ENCODE data around the gene ZNF653. TPM values are rescaled to one million over a fixed set of nuclear protein-coding genes. Genes with fewer than 3 reads are reported as not detected.
"Not testable (repeated sequence)": the region's sequence is repeated elsewhere in the genome, so short reads cannot be mapped to it uniquely, and the experiment has no call there.

The ZNF653 gene
- total RNA-seq, 2 donors from 2014 or later, result 12.3 to 12.6 TPM

GRCh38 chr19:11461453-11461852 is 44.2 kb downstream of the ZNF653 start:
- TF ChIP-seq CTCF (conservative IDR thresholded peaks at IDR 0.05), result no peak
- Histone ChIP-seq H3K4me3 (ENCODE audit: low read length) (no peak overlapping the region), H3K9me3 (ENCODE audit: control insufficient read depth, low read length) (no peaks in the 10 kb centered on the region), H3K36me3 (ENCODE audit: control insufficient read depth, insufficient read depth, low read length) (no peaks in the 10 kb centered on the region), H3K4me1 (ENCODE audit: control insufficient read depth, insufficient read depth, low read length) (no peaks in the 10 kb centered on the region), H3K27me3 (ENCODE audit: control insufficient read depth, insufficient read depth, low read length, poor library complexity, severe bottlenecking) (no peaks in the 10 kb centered on the region), H3K9ac (ENCODE audit: extremely low read depth, low read length, poor library complexity, severe bottlenecking) (no peak overlapping the region), H3K27ac (ENCODE audit: low read depth, low read length) (no peak overlapping the region)
- Mint-ChIP-seq H3K9me3 (no peaks in the 10 kb centered on the region), H3K27ac (no peak overlapping the region), H3K4me3 (no peak overlapping the region), H3K27me3 (ENCODE audit: insufficient read depth) (no peaks in the 10 kb centered on the region), H3K4me1 (no peaks in the 10 kb centered on the region), H3K36me3 (ENCODE audit: low read depth) (no peaks in the 10 kb centered on the region)
- WGBS, 2 experiments (ENCODE audit: insufficient coverage in 1 of 2, insufficient read length in 1 of 2), result 83 to 97% methylated on average over 1 to 2 of the region's 2 CpGs
- DNase-seq, result no peak

- H3K4me3 Mint-ChIP-seq, result no peak overlapping the region
- peak; percentile 61 for DNase-seq
- 61 to 92% methylated on average over 2 to 4 of the region's 4 CpGs for WGBS, 2 experiments (ENCODE audit: insufficient coverage in 1 of 2, insufficient read length in 1 of 2)
Observed at GRCh38 chr19:11460207-11460606, 45.4 kb downstream of the ZNF653 start.

GRCh38 chr19:11458912-11459311 is 46.7 kb downstream of the ZNF653 start:
- not testable (repeated sequence) for H3K27ac Mint-ChIP-seq; DNase-seq; H3K9me3 ChIP-seq (ENCODE audit: control insufficient read depth, low read length); H3K4me3 ChIP-seq (ENCODE audit: low read length); H3K27ac ChIP-seq (ENCODE audit: low read depth, low read length); H3K4me1 Mint-ChIP-seq; H3K36me3 ChIP-seq (ENCODE audit: control insufficient read depth, insufficient read depth, low read length); H3K9me3 Mint-ChIP-seq; H3K4me3 Mint-ChIP-seq; H3K27me3 ChIP-seq (ENCODE audit: control insufficient read depth, insufficient read depth, low read length, poor library complexity, severe bottlenecking); H3K27me3 Mint-ChIP-seq (ENCODE audit: insufficient read depth); H3K4me1 ChIP-seq (ENCODE audit: control insufficient read depth, insufficient read depth, low read length); H3K36me3 Mint-ChIP-seq (ENCODE audit: low read depth); H3K9ac ChIP-seq (ENCODE audit: extremely low read depth, low read length, poor library complexity, severe bottlenecking)
- 89% methylated on average over 6 to 11 of the region's 11 CpGs for WGBS, 2 experiments (ENCODE audit: insufficient coverage in 1 of 2, insufficient read length in 1 of 2)

More at GRCh38 chr19:11460207-11460606, 45.4 kb downstream of the ZNF653 start:
- Histone ChIP-seq H3K27me3 (ENCODE audit: control insufficient read depth, insufficient read depth, low read length, poor library complexity, severe bottlenecking) (no peaks in the 10 kb centered on the region), H3K4me1 (ENCODE audit: control insufficient read depth, insufficient read depth, low read length) (no peaks in the 10 kb centered on the region), H3K36me3 (ENCODE audit: control insufficient read depth, insufficient read depth, low read length) (no peaks in the 10 kb centered on the region), H3K9me3 (ENCODE audit: control insufficient read depth, low read length) (no peaks in the 10 kb centered on the region), H3K27ac (ENCODE audit: low read depth, low read length) (no peak overlapping the region), H3K9ac (ENCODE audit: extremely low read depth, low read length, poor library complexity, severe bottlenecking) (no peak overlapping the region), H3K4me3 (ENCODE audit: low read length) (no peak overlapping the region)
- Mint-ChIP-seq H3K9me3 (no peaks in the 10 kb centered on the region), H3K4me1 (no peaks in the 10 kb centered on the region), H3K27me3 (ENCODE audit: insufficient read depth) (no peaks in the 10 kb centered on the region), H3K36me3 (ENCODE audit: low read depth) (no peaks in the 10 kb centered on the region), H3K27ac (no peak overlapping the region)
- TF ChIP-seq CTCF (conservative IDR thresholded peaks at IDR 0.05), result peak; percentile 59

- no peak overlapping the region for H3K4me3 Mint-ChIP-seq
- TF ChIP-seq CTCF (conservative IDR thresholded peaks at IDR 0.05), result no peak
- no peak overlapping the region for H3K27ac ChIP-seq (ENCODE audit: low read depth, low read length)
- no peak for DNase-seq
- H3K36me3 Mint-ChIP-seq (ENCODE audit: low read depth), result no peaks in the 10 kb centered on the region
- no peaks in the 10 kb centered on the region for H3K27me3 Mint-ChIP-seq (ENCODE audit: insufficient read depth)
- no peaks in the 10 kb centered on the region for H3K27me3 ChIP-seq (ENCODE audit: control insufficient read depth, insufficient read depth, low read length, poor library complexity, severe bottlenecking)
- no peaks in the 10 kb centered on the region for H3K36me3 ChIP-seq (ENCODE audit: control insufficient read depth, insufficient read depth, low read length)
- no peak overlapping the region for H3K4me3 ChIP-seq (ENCODE audit: low read length)
- H3K9ac ChIP-seq (ENCODE audit: extremely low read depth, low read length, poor library complexity, severe bottlenecking), result no peak overlapping the region
- no peaks in the 10 kb centered on the region for H3K9me3 Mint-ChIP-seq
- H3K27ac Mint-ChIP-seq, result no peak overlapping the region
- H3K9me3 ChIP-seq (ENCODE audit: control insufficient read depth, low read length), result no peaks in the 10 kb centered on the region
- no peaks in the 10 kb centered on the region for H3K4me1 ChIP-seq (ENCODE audit: control insufficient read depth, insufficient read depth, low read length)
- H3K4me1 Mint-ChIP-seq, result no peaks in the 10 kb centered on the region
- 94 to 97% methylated on average over 10 to 19 of the region's 19 CpGs for WGBS, 2 experiments (ENCODE audit: insufficient coverage in 1 of 2, insufficient read length in 1 of 2)
Observed at GRCh38 chr19:11458236-11458900, 47.3 kb downstream of the ZNF653 start.

Data from endodermal cell (in vitro differentiated cells).